Stimulated activated naive CD8-positive, alpha-beta T cell treated with anti-CD3 and anti-CD28 coated beads, Interleukin-15, Interleukin-2, amounts not matched to agents 100 ng/mL and 50 ng/mL, for 24 hours (primary cell): ENCODE data around the gene RBM44.

Experiments used
- H3K27ac Mint-ChIP-seq: one replicate; pipeline ENCODE4 v1.8.0; 2021; ENCODE audit warnings: mild to moderate bottlenecking, mixed read lengths
- H3K27me3 Mint-ChIP-seq: one replicate; pipeline ENCODE4 v1.8.0; 2021; ENCODE audit warnings: mixed read lengths
- H3K36me3 Mint-ChIP-seq: one replicate; pipeline ENCODE4 v1.8.0; 2021; ENCODE audit warnings: low read depth, mixed read lengths
- H3K4me1 Mint-ChIP-seq: one replicate; pipeline ENCODE4 v1.8.0; 2021; ENCODE audit warnings: low read depth, mixed read lengths
- H3K4me3 Mint-ChIP-seq: one replicate; pipeline ENCODE4 v1.8.0; 2021; ENCODE audit warnings: mild to moderate bottlenecking, mixed read lengths
- H3K9me3 Mint-ChIP-seq: one replicate; pipeline ENCODE4 v1.8.0; 2021; ENCODE audit warnings: mixed read lengths

Gene RBM44

DNA sequence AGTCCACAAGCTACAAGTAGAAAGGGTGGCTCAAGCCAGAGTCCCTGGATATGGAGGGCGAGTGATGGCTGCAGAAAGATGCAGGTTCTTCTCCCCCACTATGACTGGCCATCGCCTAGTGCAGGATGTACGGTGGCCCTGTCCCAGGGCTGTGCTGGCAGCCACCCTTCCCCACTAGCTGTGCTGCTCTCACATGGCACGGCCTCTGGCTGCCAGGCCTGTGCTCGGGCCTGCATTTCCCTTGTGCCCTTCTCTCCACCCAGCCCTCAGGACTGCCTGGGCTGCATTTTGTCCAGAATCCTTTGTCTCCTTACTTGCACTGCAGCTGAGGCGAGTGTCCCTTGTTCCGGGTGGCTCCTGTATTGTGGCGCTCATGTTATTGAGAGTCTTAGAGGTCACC, 59.2 kb downstream of the RBM44 start:
- no peak overlapping the region for H3K4me3 Mint-ChIP-seq
- no peaks in the 10 kb centered on the region for H3K36me3 Mint-ChIP-seq
- no peaks in the 10 kb centered on the region for H3K9me3 Mint-ChIP-seq
- H3K27ac Mint-ChIP-seq, result no peak overlapping the region
- peaks cover 32% of the 10 kb centered on the region for H3K27me3 Mint-ChIP-seq
- H3K4me1 Mint-ChIP-seq, result peaks cover 14% of the 10 kb centered on the region

DNA sequence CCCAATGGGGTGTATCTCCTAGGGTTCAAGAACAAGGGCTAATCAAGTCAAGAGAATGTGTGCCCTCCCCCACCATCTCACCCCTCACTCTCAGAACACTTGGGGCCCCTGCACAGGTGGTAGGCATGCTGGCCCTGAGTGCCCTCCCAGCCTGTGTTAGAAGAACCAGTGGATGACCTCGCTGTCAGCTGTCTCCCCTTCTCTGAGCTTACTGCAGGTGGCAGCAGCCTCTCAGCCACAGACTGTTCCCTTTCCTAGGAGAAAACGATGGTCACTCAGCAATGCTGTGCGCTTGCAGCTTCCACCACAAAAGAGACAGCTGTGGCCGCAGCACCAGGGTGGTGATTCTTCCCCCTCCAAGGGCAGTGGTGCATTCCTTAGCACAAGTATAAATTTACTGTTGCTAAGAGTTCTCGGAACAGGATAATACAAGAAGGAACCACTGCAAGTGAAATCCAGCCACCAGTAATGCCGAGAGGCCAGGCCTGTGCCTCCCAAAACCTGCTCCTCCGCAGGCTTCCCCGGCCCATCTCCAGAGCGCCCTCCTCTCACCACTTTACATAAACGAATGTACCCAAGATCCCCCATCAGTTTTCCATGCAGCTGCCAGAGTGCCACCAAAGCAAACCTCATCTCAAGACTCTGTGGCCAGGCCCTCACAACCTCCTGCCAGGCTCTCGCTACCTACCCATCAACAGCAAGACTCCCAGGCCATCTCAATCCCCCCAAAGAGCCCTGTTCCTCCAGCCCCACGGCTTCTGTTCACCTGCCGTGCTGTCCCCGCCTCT, 59.9 kb downstream of the RBM44 start:
- Mint-ChIP-seq H3K36me3 (no peaks in the 10 kb centered on the region), H3K4me1 (peaks cover 14% of the 10 kb centered on the region), H3K27ac (no peak overlapping the region), H3K4me3 (peak overlapping the region; percentile 44), H3K27me3 (peaks cover 32% of the 10 kb centered on the region), H3K9me3 (no peaks in the 10 kb centered on the region)

DNA sequence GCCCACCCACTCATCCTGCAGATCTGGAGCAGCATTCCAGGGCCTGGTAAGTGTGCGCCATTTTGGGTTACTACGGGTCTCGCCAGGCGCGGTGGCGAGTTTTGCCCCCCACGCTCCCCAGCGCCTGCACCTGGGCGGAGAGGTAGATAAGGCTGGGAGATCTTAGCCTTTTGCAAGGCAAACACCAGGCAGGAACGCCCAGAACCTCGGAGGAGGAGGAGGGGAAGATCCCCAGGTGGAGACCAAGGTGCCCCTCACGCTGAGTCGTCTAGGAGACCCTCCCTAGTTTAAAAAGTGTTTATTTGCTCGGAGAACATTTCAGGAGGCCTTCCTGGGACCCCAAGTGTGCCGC, 60.5 kb downstream of the RBM44 start:
- H3K36me3 Mint-ChIP-seq, result no peaks in the 10 kb centered on the region
- no peak overlapping the region for H3K27ac Mint-ChIP-seq
- peaks cover 32% of the 10 kb centered on the region for H3K27me3 Mint-ChIP-seq
- no peaks in the 10 kb centered on the region for H3K9me3 Mint-ChIP-seq
- peaks cover 14% of the 10 kb centered on the region for H3K4me1 Mint-ChIP-seq
- peak overlapping the region; percentile 44 for H3K4me3 Mint-ChIP-seq

DNA sequence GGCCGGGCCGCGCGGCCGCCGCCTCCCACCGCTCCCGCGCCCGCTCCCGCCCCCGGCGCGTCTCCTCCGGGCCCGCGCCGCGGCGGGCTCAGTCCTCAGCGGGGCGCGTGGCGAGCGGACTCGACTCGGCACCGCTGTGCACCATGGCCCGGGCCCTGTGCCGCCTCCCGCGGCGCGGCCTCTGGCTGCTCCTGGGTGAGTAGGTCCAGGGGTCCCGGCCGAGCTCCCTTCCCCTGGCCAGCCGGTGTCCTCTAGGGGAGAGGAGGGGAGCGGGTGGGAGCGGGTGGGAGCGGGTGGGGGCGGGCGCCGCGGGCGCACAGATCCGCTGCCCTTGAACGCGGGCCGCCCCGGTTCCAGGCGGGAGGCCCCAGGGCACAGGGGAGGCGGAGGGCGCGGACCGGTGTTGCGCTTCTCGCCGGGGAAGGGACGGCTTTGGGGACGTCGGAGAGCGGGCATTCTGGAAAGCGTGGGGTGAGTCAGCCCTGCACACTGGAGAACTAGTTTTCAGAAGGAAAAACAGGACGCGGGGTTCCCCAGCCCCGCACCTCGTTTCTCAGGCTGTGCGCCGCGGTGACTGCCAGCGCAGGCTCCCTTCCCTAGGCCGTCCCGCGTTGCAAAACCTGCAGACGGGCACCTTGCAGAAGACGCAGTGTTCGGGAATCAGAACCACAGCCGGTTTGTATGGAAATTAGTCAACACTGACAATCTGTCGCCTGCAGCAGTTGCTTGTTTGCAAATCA, 61.1 kb downstream of the RBM44 start, which contains the start of gene RAMP1:
Gene RAMP1, plus strand, starts transcription at position 91 of the 740 bp plus-strand sequence. Its CDS starts 53 bp downstream, at position 144.
- Mint-ChIP-seq H3K4me3 (peak within 1 kb of the TSS; percentile 48), H3K9me3 (no peaks in the 10 kb centered on the region), H3K27ac (no peak within 1 kb of the TSS), H3K27me3 (peaks cover 32% of the 10 kb centered on the region), H3K4me1 (peaks cover 14% of the 10 kb centered on the region), H3K36me3 (no peaks in the 10 kb centered on the region)

DNA sequence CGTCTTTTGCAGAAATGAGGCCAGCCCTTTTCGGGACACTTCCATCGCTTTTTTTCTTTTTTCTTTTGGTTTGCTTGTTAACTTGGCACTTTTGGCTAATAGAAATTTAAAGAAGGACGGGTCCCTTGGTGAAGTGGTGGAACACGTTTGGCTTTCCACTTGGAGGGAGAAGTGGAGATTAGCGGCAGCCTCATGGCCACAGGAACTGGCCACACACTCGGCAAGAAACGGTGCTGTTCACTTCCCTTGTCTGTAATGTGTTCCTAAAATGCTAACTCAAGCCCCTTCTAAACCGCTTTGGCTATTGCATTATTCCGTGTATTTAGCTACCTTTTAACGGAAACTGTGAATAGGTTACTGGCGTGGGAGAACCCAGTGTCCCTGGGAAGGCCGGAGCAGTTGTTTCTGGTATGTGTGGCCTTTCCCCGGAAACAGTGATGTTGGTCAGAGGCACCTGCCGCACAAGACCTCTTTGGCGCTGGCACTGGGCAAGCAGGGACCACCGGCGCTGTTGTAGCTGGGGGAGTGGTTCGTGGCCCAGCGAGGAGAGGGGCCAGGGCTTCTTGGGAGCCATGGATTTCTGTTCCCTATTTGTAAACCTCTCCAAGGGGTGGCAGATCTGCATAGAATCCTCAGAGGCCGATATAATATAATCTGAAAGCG, 61.8 kb downstream of the RBM44 start:
- peaks cover 32% of the 10 kb centered on the region for H3K27me3 Mint-ChIP-seq
- no peaks in the 10 kb centered on the region for H3K9me3 Mint-ChIP-seq
- H3K27ac Mint-ChIP-seq, result no peak overlapping the region
- no peaks in the 10 kb centered on the region for H3K36me3 Mint-ChIP-seq
- H3K4me1 Mint-ChIP-seq, result peaks cover 14% of the 10 kb centered on the region
- H3K4me3 Mint-ChIP-seq, result peak overlapping the region; percentile 48

DNA sequence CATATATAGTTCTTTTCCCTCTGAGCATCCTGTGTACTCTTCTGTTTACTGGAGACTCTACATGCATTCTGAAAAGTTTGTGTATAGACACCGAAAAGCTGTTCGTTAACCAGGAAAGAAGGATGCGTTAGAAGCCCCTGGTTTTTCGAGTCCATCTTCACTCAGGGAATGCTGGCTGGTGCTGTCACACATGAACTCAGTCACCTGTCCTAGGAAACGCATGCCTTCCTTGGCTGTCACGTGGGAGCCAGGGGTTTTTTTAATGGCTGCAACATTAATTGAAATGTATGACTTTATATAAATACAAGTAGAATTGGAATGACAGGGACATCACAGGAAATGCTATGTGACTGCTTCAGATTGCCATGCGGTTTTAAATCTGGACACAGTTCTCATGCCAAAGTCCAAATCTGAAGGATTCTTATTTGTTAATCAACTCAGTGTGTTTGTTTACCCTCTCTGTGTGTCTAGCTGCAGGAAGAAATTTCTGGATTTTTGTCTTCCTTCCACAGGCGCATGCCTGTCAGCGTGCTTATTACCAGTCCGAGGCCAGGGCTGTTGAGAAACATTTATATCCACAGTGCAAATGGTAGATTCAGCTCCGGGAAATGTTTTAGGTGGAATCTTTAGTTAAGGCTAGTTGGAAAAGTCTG, 63.4 kb downstream of the RBM44 start:
- H3K27ac Mint-ChIP-seq, result no peak overlapping the region
- H3K4me1 Mint-ChIP-seq, result peaks cover 14% of the 10 kb centered on the region
- H3K9me3 Mint-ChIP-seq, result no peaks in the 10 kb centered on the region
- no peaks in the 10 kb centered on the region for H3K36me3 Mint-ChIP-seq
- peaks cover 30% of the 10 kb centered on the region for H3K27me3 Mint-ChIP-seq
- H3K4me3 Mint-ChIP-seq, result no peak overlapping the region

DNA sequence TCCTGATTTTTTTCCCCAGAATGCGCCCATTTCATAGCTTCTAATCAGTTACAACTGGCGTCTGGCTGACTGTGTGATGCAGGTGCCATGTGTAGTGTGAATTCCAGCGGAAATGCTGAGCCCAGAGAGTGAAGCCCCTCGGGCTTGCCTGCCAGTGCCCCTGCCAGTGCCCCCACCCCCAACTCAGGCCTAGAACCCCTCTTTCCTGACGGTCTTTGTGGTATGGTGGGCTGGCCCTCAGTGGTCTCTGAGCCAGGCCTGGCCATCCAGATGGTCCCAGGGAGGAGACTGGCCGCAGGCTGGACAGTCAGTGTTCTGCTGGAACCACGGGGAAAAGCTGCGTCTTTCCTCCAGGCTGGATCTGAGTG, 63.9 kb downstream of the RBM44 start:
- Mint-ChIP-seq H3K36me3 (no peaks in the 10 kb centered on the region), H3K9me3 (no peaks in the 10 kb centered on the region), H3K4me3 (no peak overlapping the region), H3K27me3 (peaks cover 26% of the 10 kb centered on the region), H3K27ac (no peak overlapping the region), H3K4me1 (peaks cover 14% of the 10 kb centered on the region)

DNA sequence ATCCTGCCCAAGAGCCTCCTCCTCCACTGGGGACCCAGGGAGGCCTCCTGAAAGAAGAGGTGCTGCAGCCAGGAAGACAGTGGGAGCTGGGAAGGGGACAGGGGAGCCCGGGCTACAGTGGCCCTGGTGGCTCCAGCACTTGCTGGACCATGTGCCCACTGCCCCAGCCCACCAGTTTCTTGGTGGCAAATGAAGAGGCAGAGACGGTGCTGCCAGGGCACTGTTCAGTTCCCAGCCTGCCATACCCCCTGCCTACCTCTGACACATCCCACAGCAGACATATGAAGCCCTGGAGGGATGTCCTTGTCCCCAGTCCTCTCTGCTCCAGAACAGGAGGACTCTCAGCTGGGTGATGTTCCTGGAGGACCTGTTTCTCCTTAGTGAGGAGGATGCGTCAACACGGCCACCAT, 64.5 kb downstream of the RBM44 start:
- H3K4me1 Mint-ChIP-seq, result peaks cover 14% of the 10 kb centered on the region
- H3K27ac Mint-ChIP-seq, result no peak overlapping the region
- H3K36me3 Mint-ChIP-seq, result no peaks in the 10 kb centered on the region
- no peak overlapping the region for H3K4me3 Mint-ChIP-seq
- H3K27me3 Mint-ChIP-seq, result peaks cover 30% of the 10 kb centered on the region
- no peaks in the 10 kb centered on the region for H3K9me3 Mint-ChIP-seq

DNA sequence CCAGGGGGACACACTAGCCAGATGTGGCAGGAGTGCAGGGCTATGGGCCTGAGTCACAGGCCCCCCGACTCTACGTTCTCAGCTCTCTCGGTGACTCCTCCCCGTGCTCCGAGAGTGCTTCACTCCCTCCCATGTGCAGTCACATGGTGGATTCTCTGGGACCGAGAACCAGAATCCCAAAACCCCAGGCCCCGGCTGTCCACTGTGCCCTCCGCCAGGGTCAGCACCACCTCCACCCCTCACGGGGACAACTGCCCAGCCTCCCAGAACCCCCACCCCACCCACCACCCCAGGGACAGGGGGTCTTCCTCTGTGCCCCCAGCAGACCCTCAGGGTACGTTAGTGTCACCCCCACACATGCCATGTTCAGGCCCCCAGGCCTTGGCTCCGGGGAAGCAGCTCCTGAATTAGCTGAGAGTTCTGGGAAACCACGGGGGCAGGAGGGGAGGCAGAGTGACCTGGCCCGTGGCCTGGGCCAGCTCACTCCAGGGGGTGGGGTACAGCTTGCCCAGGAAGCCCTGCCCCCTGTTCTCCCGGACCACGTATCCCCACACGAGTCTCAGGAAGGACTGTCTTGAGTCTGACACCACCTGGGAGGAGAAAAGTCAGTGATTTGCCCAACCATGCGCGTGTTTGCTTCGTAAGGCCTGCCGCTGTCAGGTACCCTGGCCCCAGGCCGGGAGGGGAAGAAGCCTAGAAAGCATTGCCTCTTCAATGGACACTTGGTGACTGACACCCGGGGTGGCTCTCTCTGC, 65.3 kb downstream of the RBM44 start:
- H3K4me3 Mint-ChIP-seq, result no peak overlapping the region
- H3K27ac Mint-ChIP-seq, result no peak overlapping the region
- H3K27me3 Mint-ChIP-seq, result peaks cover 32% of the 10 kb centered on the region
- no peaks in the 10 kb centered on the region for H3K9me3 Mint-ChIP-seq
- peaks cover 15% of the 10 kb centered on the region for H3K4me1 Mint-ChIP-seq
- H3K36me3 Mint-ChIP-seq, result no peaks in the 10 kb centered on the region

DNA sequence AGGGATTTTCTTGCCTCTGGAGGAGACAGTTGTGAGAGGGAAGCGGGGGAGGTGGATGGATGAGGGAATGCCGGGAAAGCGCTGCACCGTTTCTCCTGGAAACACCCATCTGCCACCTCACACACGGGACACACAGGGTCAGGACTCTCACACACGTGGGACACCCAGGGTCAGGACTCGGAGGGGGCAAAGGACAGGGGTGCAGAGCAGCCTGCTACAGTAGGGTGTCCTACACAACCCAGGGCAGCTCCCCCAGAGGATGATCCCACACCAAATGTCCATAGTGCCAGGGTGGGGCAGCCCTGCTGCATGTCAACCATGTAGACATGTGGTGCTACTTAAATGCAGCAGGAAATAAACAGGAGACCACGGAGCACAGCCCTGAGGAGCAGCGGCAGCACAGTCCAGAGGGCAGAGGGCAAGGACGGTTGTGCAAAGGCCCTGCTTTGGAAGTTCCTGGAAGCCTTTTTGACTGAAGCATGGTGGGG, 65.9 kb downstream of the RBM44 start:
- no peak overlapping the region for H3K27ac Mint-ChIP-seq
- H3K9me3 Mint-ChIP-seq, result no peaks in the 10 kb centered on the region
- peaks cover 19% of the 10 kb centered on the region for H3K4me1 Mint-ChIP-seq

DNA sequence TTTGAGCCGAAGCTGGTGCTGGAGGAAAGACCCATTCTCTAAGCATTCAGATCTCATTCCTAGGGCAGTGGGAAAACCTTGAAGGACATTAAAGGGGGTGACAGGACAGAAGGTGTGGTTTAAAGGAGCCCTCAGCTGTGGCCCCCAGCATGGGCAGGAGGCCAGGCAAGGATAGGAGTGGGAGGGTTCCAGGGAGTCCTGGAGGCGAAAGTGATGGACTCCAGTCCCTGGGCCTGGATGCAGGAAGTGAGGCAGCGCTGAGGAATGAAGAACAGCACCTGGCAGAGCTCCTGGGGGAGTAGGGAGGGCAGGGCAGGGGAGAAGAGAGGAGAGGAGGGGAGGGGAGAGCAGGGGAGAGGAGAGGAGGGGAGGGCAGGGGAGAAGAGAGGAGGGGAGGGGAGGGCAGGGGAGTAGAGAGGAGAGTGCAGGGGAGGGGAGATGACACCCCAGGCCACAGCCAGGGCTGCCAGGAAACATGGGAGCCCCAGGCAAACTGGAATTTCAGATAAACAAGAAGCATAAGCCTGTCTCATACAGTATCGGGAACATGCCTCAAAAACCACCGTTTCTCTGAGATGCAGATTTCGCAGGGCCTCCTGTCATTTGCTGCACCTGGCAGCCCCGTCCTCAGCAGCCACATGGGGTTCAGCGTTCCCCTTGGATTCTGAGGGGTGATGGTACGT, 66.5 kb downstream of the RBM44 start:
- no peaks in the 10 kb centered on the region for H3K9me3 Mint-ChIP-seq
- no peaks in the 10 kb centered on the region for H3K36me3 Mint-ChIP-seq
- peaks cover 17% of the 10 kb centered on the region for H3K4me1 Mint-ChIP-seq
- H3K27ac Mint-ChIP-seq, result no peak overlapping the region
- peaks cover 36% of the 10 kb centered on the region for H3K27me3 Mint-ChIP-seq
- H3K4me3 Mint-ChIP-seq, result no peak overlapping the region

More for the DNA sequence above, 65.9 kb downstream of the RBM44 start:
- Mint-ChIP-seq H3K27me3 (peaks cover 35% of the 10 kb centered on the region), H3K4me3 (no peak overlapping the region), H3K36me3 (no peaks in the 10 kb centered on the region)

DNA sequence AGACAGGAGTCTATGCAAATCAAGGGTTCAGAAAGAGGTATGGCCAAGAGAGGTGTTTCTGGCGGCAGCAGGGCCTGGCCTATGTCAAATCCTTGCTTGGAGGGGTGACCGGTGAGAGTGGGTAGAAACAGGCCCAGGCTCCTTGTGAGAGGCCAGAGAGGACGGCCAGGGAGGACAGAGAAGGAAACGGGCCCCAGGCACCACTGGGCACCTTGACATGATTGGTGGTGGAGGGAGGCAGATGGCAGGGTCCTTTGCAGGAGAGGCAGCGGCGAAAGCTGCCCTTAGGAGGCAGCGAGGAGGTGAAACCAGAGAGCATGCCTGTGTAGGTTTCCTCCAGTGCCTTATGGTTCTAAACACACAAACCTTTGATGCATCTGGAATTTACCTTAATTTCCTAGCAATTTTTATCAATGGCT, 67.1 kb downstream of the RBM44 start:
- Mint-ChIP-seq H3K27ac (no peak overlapping the region), H3K4me1 (peaks cover 12% of the 10 kb centered on the region), H3K27me3 (peaks cover 35% of the 10 kb centered on the region), H3K4me3 (no peak overlapping the region), H3K36me3 (no peaks in the 10 kb centered on the region), H3K9me3 (no peaks in the 10 kb centered on the region)

DNA sequence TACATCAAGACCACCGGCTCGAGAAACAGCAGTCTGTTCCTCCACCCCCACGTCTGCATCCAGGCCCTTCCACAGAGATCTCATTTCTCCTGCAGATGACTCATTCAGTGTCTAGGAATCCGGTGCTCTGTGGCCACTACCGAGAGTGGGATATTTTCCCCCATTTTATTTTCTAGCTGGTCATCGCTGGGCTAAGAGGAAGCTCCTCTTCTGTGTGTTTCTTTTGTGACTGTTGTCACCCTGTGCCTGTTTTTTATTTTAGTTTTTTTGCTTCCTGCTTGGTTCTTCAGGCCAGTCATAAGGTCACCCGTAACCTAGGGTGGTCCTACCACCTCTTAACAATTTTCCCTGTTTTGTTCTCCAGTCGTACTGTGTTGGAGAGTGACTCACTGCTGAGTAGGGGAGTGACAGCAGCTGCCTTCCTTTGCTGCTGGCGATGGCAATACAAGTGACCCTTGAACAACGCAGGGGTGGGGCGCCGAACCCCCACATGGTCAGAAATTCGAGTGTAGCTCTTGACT, 67.6 kb downstream of the RBM44 start:
- Mint-ChIP-seq H3K27me3 (peaks cover 32% of the 10 kb centered on the region), H3K36me3 (no peaks in the 10 kb centered on the region), H3K4me1 (peaks cover 12% of the 10 kb centered on the region), H3K27ac (no peak overlapping the region), H3K4me3 (no peak overlapping the region), H3K9me3 (no peaks in the 10 kb centered on the region)
